Measurements from ENCODE around the gene IL26. TPM values are rescaled to one million over a fixed set of nuclear protein-coding genes. Genes with fewer than 3 reads are reported as not detected.

The IL26 gene
- total and polyA plus RNA-seq, 9 donors = not detected

DNA sequence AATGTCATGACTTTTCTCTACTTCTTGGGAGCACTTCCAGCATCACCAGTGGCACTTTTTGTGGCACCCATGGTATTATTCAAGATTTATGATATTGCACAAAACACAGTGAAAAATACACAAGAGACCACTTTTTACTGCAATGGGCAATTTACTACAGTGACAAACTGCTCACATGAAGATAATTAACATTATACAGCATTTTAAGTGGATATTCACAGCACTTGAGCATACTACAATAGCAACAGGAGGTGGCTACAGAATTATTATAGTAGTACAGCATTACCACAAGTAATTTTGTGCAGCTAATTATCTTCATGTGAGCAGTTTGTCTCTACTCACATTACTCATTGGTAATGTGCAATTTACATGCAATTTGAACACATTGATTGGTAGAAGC, 18.3 kb downstream of the IL26 start:
- intact Hi-C loops (cut with DNase I) = no loop called here
- no peak for DNase-seq
- no peak for TF ChIP-seq POLR2A (IDR thresholded peaks at IDR 0.05)

DNA sequence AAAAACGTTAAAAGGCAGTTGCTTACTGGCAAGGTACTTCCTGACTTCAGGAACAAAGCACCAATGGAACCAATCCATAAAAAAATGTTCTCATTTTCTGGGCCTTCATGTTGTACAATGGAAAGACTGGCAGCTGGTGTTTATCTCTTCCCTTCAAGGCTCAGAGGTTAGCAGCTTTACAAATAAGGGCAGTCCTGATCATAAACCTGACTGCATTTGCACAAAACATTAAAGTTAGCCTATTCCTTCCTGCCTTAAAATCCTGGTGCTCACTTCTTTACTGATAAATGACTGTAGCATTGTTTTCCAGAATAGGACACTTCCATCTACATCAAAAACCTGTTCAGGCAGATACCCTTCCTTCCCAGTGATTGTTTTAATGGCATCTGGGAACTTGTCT, 19.2 kb downstream of the IL26 start:
- TF ChIP-seq POLR2A (IDR thresholded peaks at IDR 0.05) (no peak), CTCF (IDR thresholded peaks at IDR 0.05) (no peak), EP300 (IDR thresholded peaks at IDR 0.05) (no peak)
- no peaks in the 10 kb centered on the region for H3K36me3 ChIP-seq
- intact Hi-C loops (cut with DNase I) = no loop called here
- H3K9me3 ChIP-seq = no peaks in the 10 kb centered on the region
- 28 to 33% (median 28%) methylated on average over 1 of the region's 1 CpG for WGBS, 3 donors
- H3K4me3 ChIP-seq = no peak overlapping the region
- DNase-seq = no peak
- H3K27me3 ChIP-seq = no peaks in the 10 kb centered on the region
- H3K4me1 ChIP-seq (ENCODE audit: insufficient read depth) = no peaks in the 10 kb centered on the region
- H3K27ac ChIP-seq = no peak overlapping the region

More for the DNA sequence above, 18.3 kb downstream of the IL26 start:
- Histone ChIP-seq H3K9me3 (no peaks in the 10 kb centered on the region), H3K27ac (no peak overlapping the region), H3K4me3 (no peak overlapping the region), H3K27me3 (no peaks in the 10 kb centered on the region), H3K4me1 (ENCODE audit: insufficient read depth) (no peaks in the 10 kb centered on the region), H3K36me3 (no peaks in the 10 kb centered on the region)

DNA sequence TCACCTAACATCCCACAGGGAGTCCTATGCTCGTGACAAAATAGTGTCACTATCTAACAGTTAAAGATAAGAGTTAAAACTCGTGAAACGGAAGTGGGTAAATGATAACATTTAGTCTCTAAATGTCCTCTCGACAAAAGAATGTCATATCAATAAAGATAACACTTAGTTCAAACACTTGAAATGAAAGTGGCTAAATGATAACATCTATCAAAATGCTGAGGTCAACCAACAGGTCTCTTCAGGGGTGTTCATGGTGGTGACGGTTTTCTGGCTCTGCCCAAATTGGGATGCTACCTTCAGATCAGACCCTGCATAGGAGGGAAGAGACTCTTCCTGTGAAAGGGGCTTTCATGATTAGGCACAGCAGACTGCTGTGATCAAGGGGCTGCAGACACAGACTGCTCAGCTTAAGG, 22.1 kb downstream of the IL26 start:
- DNase-seq = no peak
- 42 to 54% (median 46%) methylated on average over 5 of the region's 5 CpGs for WGBS, 3 donors
- H3K4me3 ChIP-seq = no peak overlapping the region
- H3K27ac ChIP-seq = no peak overlapping the region
- no peaks in the 10 kb centered on the region for H3K9me3 ChIP-seq
- intact Hi-C loops (cut with DNase I) = no loop called here
- no peaks in the 10 kb centered on the region for H3K36me3 ChIP-seq
- TF ChIP-seq CTCF (IDR thresholded peaks at IDR 0.05) (no peak), POLR2A (IDR thresholded peaks at IDR 0.05) (no peak), EP300 (IDR thresholded peaks at IDR 0.05) (no peak)
- H3K27me3 ChIP-seq = no peaks in the 10 kb centered on the region
- H3K4me1 ChIP-seq (ENCODE audit: insufficient read depth) = no peaks in the 10 kb centered on the region

DNA sequence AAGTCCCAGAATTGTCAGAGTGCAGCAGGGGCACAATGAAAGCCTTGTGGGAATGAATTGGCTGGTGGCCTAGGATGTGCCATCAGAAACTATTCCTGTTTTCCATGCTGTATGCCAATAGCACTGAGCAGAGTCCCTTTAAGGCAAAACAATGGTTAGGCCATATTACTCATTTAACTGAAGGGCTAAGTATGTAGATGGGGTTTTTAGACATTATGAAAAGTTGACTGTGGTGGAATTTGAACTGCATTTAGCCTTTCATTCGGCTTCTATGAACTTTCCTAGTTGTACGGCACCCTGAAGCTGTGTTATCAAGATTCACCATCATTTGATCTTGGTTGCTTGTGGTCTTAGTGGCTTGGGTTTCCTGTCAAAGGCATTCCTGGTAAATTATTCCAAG, 24.8 kb downstream of the IL26 start:
- H3K4me3 ChIP-seq = no peak overlapping the region
- DNase-seq = no peak
- TF ChIP-seq EP300 (IDR thresholded peaks at IDR 0.05) (no peak), POLR2A (IDR thresholded peaks at IDR 0.05) (no peak), CTCF (IDR thresholded peaks at IDR 0.05) (no peak)
- H3K9me3 ChIP-seq = no peaks in the 10 kb centered on the region
- H3K27me3 ChIP-seq = no peaks in the 10 kb centered on the region
- intact Hi-C loops (cut with DNase I) = no loop called here
- no peaks in the 10 kb centered on the region for H3K36me3 ChIP-seq
- WGBS, 3 donors = 70 to 86% (median 78%) methylated on average over 2 of the region's 2 CpGs
- H3K4me1 ChIP-seq (ENCODE audit: insufficient read depth) = no peaks in the 10 kb centered on the region
- H3K27ac ChIP-seq = no peak overlapping the region

GRCh38 chr12:68199127-68199526, 26.5 kb downstream of the IL26 start:
- Histone ChIP-seq H3K27me3 (no peaks in the 10 kb centered on the region), H3K4me1 (ENCODE audit: insufficient read depth) (no peaks in the 10 kb centered on the region), H3K36me3 (no peaks in the 10 kb centered on the region), H3K9me3 (no peaks in the 10 kb centered on the region), H3K4me3 (no peak overlapping the region), H3K27ac (no peak overlapping the region)
- TF ChIP-seq EP300 (IDR thresholded peaks at IDR 0.05) = no peak
- no peak for TF ChIP-seq POLR2A (IDR thresholded peaks at IDR 0.05)
- TF ChIP-seq CTCF (IDR thresholded peaks at IDR 0.05) = no peak
- WGBS, 3 donors = 92 to 97% (median 95%) methylated on average over 1 of the region's 1 CpG
- no peak for DNase-seq
- intact Hi-C loops (cut with DNase I) = no loop called here
